ENCODE data around the gene CHD9. TPM values are rescaled to one million over a fixed set of nuclear protein-coding genes. Genes with fewer than 3 reads are reported as not detected.

Gene CHD9
- total RNA-seq, 4 donors from 2014 or later = 59.0 to 210 (median 80.4) TPM

GRCh38 chr16:53103811-53104210 is 49.0 kb downstream of the CHD9 start:
- TF ChIP-seq CTCF (IDR thresholded peaks at IDR 0.05) = no peak
- no peak for ATAC-seq (ENCODE audit: low FRiP score)
- no peak for DNase-seq (ENCODE audit: low spot score)

GRCh38 chr16:53105565-53105964 is 50.8 kb downstream of the CHD9 start:
- ATAC-seq (ENCODE audit: low FRiP score) = no peak

GRCh38 chr16:53111078-53111791 is 56.4 kb downstream of the CHD9 start:
- ATAC-seq (ENCODE audit: low FRiP score) (no peak), DNase-seq (ENCODE audit: low spot score) (no peak)
- TF ChIP-seq CTCF (IDR thresholded peaks at IDR 0.05) = no peak

More at GRCh38 chr16:53105565-53105964, 50.8 kb downstream of the CHD9 start:
- no peak for TF ChIP-seq CTCF (IDR thresholded peaks at IDR 0.05)
- DNase-seq (ENCODE audit: low spot score) = no peak

- TF ChIP-seq CTCF (IDR thresholded peaks at IDR 0.05) = no peak
- ATAC-seq (ENCODE audit: low FRiP score) = no peak
- DNase-seq (ENCODE audit: low spot score) = no peak
These were observed 57.2 kb downstream of the CHD9 start for GRCh38 chr16:53112015-53112414.

GRCh38 chr16:53115047-53115446 is 60.3 kb downstream of the CHD9 start:
- ATAC-seq (ENCODE audit: low FRiP score) (no peak), DNase-seq (ENCODE audit: low spot score) (no peak)
- no peak for TF ChIP-seq CTCF (IDR thresholded peaks at IDR 0.05)

- DNase-seq (ENCODE audit: low spot score) (no peak), ATAC-seq (ENCODE audit: low FRiP score) (no peak)
- no peak for TF ChIP-seq CTCF (IDR thresholded peaks at IDR 0.05)
These were observed 61.0 kb downstream of the CHD9 start for GRCh38 chr16:53115773-53116172.

- DNase-seq (ENCODE audit: low spot score) (no peak), ATAC-seq (ENCODE audit: low FRiP score) (no peak)
These were observed 66.3 kb downstream of the CHD9 start for GRCh38 chr16:53121043-53121620.

More at GRCh38 chr16:53121043-53121620, 66.3 kb downstream of the CHD9 start:
- TF ChIP-seq CTCF (IDR thresholded peaks at IDR 0.05) = no peak
